HG03571 (cell line): Measurements from ENCODE around the gene HOXB4.

ENCODE experiments used
- ATAC-seq: cut with Tn5 transposase; IDR thresholded peaks from one replicate; pipeline ENCODE4 v1.9.1; 2021; ENCODE audit not compliant: unreplicated experiment

The HOXB4 gene

DNA sequence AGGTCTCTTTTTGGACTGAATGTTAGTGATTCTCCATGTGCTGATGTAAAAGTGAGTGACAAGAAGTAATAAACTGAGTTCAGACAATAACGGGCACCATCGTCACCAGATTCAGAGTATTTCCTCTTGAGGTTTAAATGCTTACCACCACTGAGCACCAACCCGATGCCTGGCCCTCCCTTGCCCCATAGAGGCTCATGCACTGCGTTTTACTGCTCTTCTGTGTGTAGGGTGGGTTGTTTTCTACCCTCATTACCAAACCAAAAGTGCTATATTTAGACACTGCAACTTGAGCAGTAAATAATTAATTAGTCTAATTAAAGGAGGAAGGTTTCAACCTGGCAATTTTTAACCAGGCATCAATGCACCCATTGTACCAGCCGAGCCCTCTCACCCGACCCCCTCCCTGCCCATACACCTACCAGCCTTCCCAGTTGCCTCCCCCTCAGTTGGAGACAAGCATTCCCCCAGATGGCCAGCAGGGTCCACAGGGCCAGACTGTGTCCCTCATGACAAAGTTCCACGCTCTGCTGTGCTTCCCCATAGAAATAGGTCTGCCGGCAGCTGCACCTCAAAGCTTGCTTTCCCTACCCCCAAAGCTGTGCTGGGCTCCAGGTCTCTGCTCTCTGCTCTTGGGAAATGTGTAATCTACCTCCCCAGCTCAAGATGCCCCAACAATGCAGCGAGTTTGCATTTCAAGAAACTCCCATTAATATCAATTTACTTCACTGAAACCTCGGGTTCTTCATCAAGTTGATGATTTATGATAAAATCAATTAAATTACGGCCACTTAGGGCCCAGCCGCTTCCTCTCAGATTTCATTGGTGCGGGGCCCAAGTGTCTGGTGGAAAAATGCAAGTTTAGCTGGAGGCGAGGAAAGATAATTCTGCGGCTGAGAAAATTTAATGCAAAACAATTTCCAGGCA lies 16.0 kb downstream of the HOXB4 start:
- ATAC-seq: peak; percentile 60

- ATAC-seq: no peak
Observed at GRCh38 chr17:48559840-48560817, 18.0 kb downstream of the HOXB4 start.

GRCh38 chr17:48559122-48559839 lies 18.9 kb downstream of the HOXB4 start:
- no peak for ATAC-seq

GRCh38 chr17:48558831-48559121 lies 19.4 kb downstream of the HOXB4 start:
- ATAC-seq: no peak

GRCh38 chr17:48558057-48558830 lies 19.9 kb downstream of the HOXB4 start:
- ATAC-seq: no peak

GRCh38 chr17:48556576-48557401 lies 21.4 kb downstream of the HOXB4 start:
- ATAC-seq: no peak

- ATAC-seq: no peak
Observed at GRCh38 chr17:48556229-48556575, 21.9 kb downstream of the HOXB4 start.

- ATAC-seq: no peak
Observed at GRCh38 chr17:48555258-48556228, 22.6 kb downstream of the HOXB4 start.

DNA sequence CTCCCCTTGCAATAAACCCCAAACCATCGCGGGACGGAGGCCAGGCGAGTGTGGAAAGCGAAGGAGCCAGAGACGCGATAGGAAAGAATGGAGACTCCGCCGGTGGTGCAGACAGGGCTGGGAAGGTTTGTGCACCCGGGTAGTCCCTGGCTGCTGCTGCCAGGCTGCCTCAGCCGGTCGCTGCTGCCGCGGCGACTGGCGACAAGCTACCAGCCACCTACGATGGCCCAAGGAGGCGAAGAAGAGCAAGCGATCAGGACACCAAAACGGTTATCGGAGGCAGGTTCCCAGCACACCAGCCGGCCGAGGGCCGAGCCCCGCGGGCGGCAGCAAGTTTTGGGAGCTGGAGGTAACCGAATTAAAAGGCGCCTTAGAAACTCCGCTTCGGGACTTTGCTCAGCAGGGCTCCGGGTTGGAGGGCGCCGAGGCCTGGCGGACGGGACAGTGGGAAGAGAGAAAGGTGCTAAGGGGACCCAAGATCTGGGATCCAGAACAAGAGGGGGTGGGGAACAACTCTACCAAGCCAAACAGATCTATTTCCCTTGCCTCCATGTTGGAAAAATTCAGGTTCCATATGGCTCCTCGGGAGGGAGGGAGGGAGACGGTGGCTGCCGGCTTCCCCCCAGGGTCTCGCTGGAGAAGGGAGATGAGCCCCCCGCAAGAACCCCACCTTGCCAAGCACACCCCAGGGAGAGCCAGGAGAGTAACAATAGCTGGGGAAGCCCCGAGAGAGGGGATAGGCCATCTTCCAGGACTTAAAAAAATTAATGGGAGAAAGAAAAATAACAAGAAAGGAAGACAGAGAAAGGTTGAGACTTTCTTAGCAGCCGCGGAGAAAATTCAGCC lies 23.5 kb downstream of the HOXB4 start:
- no peak for ATAC-seq

DNA sequence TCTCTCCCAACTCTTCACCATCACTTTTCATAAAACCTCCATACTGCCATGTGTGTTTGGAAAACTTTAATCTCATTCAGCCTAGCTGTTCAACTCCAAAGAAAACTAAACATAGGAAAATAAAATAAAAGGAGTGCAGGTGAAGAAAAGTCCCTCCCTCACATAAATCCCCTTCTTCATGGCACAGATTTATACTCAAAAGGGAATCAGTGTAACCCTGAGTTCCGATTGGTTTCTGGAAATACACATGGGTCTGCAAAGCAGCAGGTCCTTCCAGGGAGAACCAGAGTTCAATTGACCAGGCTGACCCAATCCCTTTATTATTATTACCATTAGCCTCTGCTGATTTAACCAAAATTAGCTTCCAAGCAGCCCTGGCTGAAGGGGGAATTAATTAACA lies 24.3 kb downstream of the HOXB4 start:
- ATAC-seq: no peak

GRCh38 chr17:48553190-48553547 lies 25.0 kb downstream of the HOXB4 start:
- no peak for ATAC-seq

GRCh38 chr17:48552466-48553189 lies 25.5 kb downstream of the HOXB4 start:
- ATAC-seq: no peak

DNA sequence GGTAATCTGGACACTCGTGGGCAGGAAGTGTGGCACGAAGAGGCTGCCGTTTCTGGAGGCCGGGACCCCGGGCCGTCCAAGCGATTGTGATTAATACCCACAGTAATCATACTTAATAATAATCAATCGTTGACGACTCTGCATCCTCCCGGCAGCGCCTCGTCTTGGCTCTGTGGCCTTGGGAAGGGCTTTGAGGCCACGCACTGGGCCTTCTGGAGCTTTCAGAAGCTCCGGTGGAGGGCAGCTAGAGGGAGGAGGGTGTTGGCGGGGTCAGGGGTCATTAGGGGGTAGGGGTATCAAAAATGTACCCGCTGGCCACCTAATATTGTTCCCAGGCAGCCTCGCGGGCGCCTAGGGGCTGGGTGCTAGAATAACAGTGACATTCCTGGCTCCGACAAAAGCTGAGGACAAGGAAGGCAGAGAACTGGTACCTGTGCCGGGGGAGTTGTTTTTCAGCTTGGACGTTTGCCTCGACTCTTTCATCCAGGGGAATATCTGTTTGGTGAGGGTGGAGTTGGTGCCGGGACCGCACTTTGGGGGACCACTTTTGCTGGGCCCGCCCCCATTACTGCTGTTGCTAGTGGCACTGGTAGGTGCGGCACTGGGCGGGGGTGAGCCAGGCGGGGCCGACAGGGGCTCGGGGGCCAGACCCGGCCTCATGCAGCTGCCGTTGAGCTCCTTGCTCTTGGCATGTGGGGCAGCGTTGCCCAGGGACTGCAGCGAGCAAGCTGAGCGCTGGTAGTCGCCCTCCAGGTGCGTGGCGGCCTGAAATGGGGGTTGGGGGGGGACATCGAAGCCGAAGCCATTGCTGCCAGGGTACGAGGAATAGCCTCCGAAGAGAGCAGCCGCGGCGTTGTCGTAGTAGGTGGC lies 26.3 kb downstream of the HOXB4 start:
- no peak for ATAC-seq

DNA sequence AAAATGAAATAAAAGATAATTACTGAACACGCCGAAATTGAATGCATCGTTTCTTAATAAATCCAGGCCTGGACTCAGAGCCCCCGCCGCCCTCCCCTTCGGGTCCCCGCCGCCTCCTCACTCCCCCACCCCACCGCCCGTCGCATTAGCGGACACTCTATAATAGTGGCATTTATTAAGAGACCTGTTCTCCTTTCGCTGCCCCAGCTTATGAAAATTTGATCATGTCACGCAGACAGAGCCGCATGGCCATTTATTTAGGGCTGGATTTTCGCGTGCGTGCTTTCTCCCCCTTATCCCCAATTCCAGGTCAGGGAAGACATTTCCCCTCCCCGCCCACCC lies 27.0 kb downstream of the HOXB4 start:
- no peak for ATAC-seq

GRCh38 chr17:48550502-48551213 lies 27.5 kb downstream of the HOXB4 start:
- no peak for ATAC-seq
